Trophoblast cell (in vitro differentiated cells and primary cell): ENCODE results near the gene RAB11FIP4.

Experiments
- DNase-seq, 2 donors: peaks; one replicate each; pipeline ENCODE4 v3.0.0-alpha.2; 2016
- H2AFZ ChIP-seq: 2 replicates; pipeline ENCODE4 v1.6.1; 2013; ENCODE audit warnings: low read length, moderate library complexity, mild to moderate bottlenecking; ENCODE audit not compliant: insufficient read depth, poor library complexity
- H2AK5ac ChIP-seq: 2 replicates; pipeline ENCODE4 v1.6.1; 2013; ENCODE audit warnings: mild to moderate bottlenecking, low read length
- H2BK120ac ChIP-seq: 2 replicates; pipeline ENCODE4 v1.6.1; 2013; ENCODE audit warnings: low read length, mild to moderate bottlenecking, moderate library complexity; ENCODE audit not compliant: insufficient read depth, poor library complexity
- H2BK12ac ChIP-seq: 2 replicates; pipeline ENCODE4 v1.6.1; 2013; ENCODE audit warnings: mild to moderate bottlenecking, low read length, moderate library complexity
- H2BK5ac ChIP-seq: 2 replicates; pipeline ENCODE4 v1.6.1; 2013; ENCODE audit warnings: low read length, low read depth, moderate library complexity, mild to moderate bottlenecking; ENCODE audit not compliant: poor library complexity
- H3K14ac ChIP-seq: 2 replicates; pipeline ENCODE4 v1.6.1; 2013; ENCODE audit warnings: mild to moderate bottlenecking, low read length
- H3K18ac ChIP-seq: 2 replicates; pipeline ENCODE4 v1.6.1; 2013; ENCODE audit warnings: mild to moderate bottlenecking, low read length
- H3K23ac ChIP-seq: 2 replicates; pipeline ENCODE4 v1.6.1; 2013; ENCODE audit warnings: low read length
- H3K27ac ChIP-seq: 2 replicates; pipeline ENCODE4 v1.5.1; 2013; ENCODE audit warnings: low read depth, mild to moderate bottlenecking, inconsistent platforms, low read length, moderate library complexity
- H3K27me3 ChIP-seq: 2 replicates; pipeline ENCODE4 v1.6.1; 2013; ENCODE audit warnings: inconsistent platforms, mild to moderate bottlenecking, low read length, moderate library complexity; ENCODE audit not compliant: insufficient read depth
- H3K36me3 ChIP-seq, 2 experiments: 1 replicate in 1 of 2; 2 replicates in 1 of 2; pipeline ENCODE4 v1.6.1; 2013; ENCODE audit warnings: low read length in 2 of 2, mild to moderate bottlenecking in 2 of 2, moderate library complexity in 1 of 2; ENCODE audit not compliant: insufficient read depth in 2 of 2, control insufficient read depth in 1 of 2
- H3K4ac ChIP-seq: 2 replicates; pipeline ENCODE4 v1.6.1; 2013; ENCODE audit warnings: low read depth, mild to moderate bottlenecking, low read length, moderate library complexity
- H3K4me1 ChIP-seq, 2 experiments: 1 replicate in 1 of 2; 2 replicates in 1 of 2; pipeline ENCODE4 v1.6.1; 2013; ENCODE audit warnings: low read length in 2 of 2, mild to moderate bottlenecking in 2 of 2, moderate library complexity in 1 of 2; ENCODE audit not compliant: insufficient read depth in 2 of 2, control insufficient read depth in 1 of 2
- H3K4me2 ChIP-seq: 2 replicates; pipeline ENCODE4 v1.6.1; 2013; ENCODE audit warnings: inconsistent platforms, mild to moderate bottlenecking, low read length, moderate library complexity
- H3K4me3 ChIP-seq: 2 replicates; pipeline ENCODE4 v1.5.1; 2013; ENCODE audit warnings: mild to moderate bottlenecking, low read depth, low read length, inconsistent platforms
- H3K79me1 ChIP-seq: one replicate; pipeline ENCODE4 v1.6.1; 2013; ENCODE audit warnings: low read length
- H3K79me2 ChIP-seq: 2 replicates; pipeline ENCODE4 v1.6.1; 2013; ENCODE audit warnings: low read length, mild to moderate bottlenecking; ENCODE audit not compliant: control insufficient read depth, insufficient read depth, poor library complexity
- H3K9ac ChIP-seq: 2 replicates; pipeline ENCODE4 v1.6.1; 2013; ENCODE audit warnings: mild to moderate bottlenecking, low read length
- H3K9me3 ChIP-seq: 2 replicates; pipeline ENCODE4 v1.6.1; 2013; ENCODE audit warnings: low read depth, mild to moderate bottlenecking, control low read depth, inconsistent platforms, low read length; ENCODE audit not compliant: insufficient read depth
- H4K12ac ChIP-seq: 2 replicates; pipeline ENCODE4 v1.6.1; 2013; ENCODE audit warnings: low read depth, mild to moderate bottlenecking, low read length, moderate library complexity
- H4K8ac ChIP-seq: 2 replicates; pipeline ENCODE4 v1.6.1; 2013; ENCODE audit warnings: low read depth, mild to moderate bottlenecking, low read length, moderate library complexity
- H4K91ac ChIP-seq: one replicate; pipeline ENCODE4 v1.6.1; 2013; ENCODE audit warnings: low read depth, mild to moderate bottlenecking, low read length, moderate library complexity
- WGBS: extraction: QIAGEN DNeasy Blood & Tissue Kit; methylation state at CpG from one replicate; pipeline ENCODE4 v1.1.7; 2013; ENCODE audit warnings: missing lambda C conversion rate; ENCODE audit not compliant: insufficient read length, insufficient coverage; ENCODE audit errors: extremely low coverage; 5-methylcytosine and 5-hydroxymethylcytosine counted together

The RAB11FIP4 gene

GRCh38 chr17:31528291-31528874 is 136.9 kb downstream of the RAB11FIP4 start:
- DNase-seq = no peak
- H2AFZ ChIP-seq = no peak overlapping the region
- H3K9me3 ChIP-seq = peaks cover 11% of the 10 kb centered on the region
- H3K36me3 ChIP-seq = peaks cover 67 to 72% of the 10 kb centered on the region in 2 experiments
- H4K91ac ChIP-seq = no peak overlapping the region
- no peaks in the 10 kb centered on the region for H3K79me2 ChIP-seq
- H2AK5ac ChIP-seq = no peak overlapping the region
- peaks cover 8 to 9% of the 10 kb centered on the region in 2 experiments for H3K4me1 ChIP-seq
- H3K23ac ChIP-seq = no peak overlapping the region
- no peaks in the 10 kb centered on the region for H3K27me3 ChIP-seq
- no peak overlapping the region for H3K4me3 ChIP-seq
- no peak overlapping the region for H3K18ac ChIP-seq
- no peak overlapping the region for H3K14ac ChIP-seq
- no peak overlapping the region for H2BK12ac ChIP-seq
- H3K79me1 ChIP-seq = peaks cover 4% of the 10 kb centered on the region
- H2BK5ac ChIP-seq = no peak overlapping the region
- no peak overlapping the region for H3K4ac ChIP-seq
- no CpG with 5 or more reads among the region's 26 CpGs for WGBS
- no peak overlapping the region for H3K4me2 ChIP-seq
- no peak overlapping the region for H4K8ac ChIP-seq
- no peak overlapping the region for H3K27ac ChIP-seq
- no peak overlapping the region for H4K12ac ChIP-seq
- H2BK120ac ChIP-seq = no peak overlapping the region
- H3K9ac ChIP-seq = no peak overlapping the region

DNA sequence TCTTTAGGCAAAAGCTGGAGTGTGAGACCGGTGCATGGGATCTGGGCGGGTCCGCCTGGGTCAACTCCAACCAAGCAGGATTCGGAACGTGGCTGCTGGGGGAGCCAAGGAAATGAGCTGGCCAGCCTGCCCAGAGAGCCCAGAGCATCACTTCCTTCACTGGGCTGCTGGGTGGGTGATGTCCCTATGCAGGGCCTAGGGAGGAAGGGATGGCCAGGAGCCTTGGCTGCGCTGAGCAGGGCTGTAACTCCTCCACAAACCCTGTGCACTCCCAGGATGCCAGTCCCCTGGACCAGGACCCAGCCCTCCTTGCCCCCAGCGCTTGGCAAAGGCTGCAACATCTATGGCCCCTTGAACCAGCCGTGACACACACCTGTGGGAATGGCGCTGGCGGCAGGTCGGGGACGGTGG is 138.4 kb downstream of the RAB11FIP4 start:
- Histone ChIP-seq H3K27ac (no peak overlapping the region), H4K8ac (no peak overlapping the region), H3K4ac (no peak overlapping the region), H3K9ac (no peak overlapping the region), H2BK120ac (no peak overlapping the region), H2AK5ac (no peak overlapping the region), H3K79me2 (no peaks in the 10 kb centered on the region), H3K4me1 (peaks cover 13 to 15% of the 10 kb centered on the region in 2 experiments), H3K14ac (no peak overlapping the region), H2AFZ (no peak overlapping the region), H3K23ac (no peak overlapping the region), H3K79me1 (peaks cover 4% of the 10 kb centered on the region), H3K18ac (no peak overlapping the region), H3K4me3 (no peak overlapping the region), H3K27me3 (no peaks in the 10 kb centered on the region), H2BK12ac (no peak overlapping the region), H2BK5ac (no peak overlapping the region), H3K4me2 (no peak overlapping the region), H4K91ac (no peak overlapping the region), H3K9me3 (no peaks in the 10 kb centered on the region), H4K12ac (no peak overlapping the region), H3K36me3 (peaks cover 52 to 57% of the 10 kb centered on the region in 2 experiments)
- no CpG with 5 or more reads among the region's 12 CpGs for WGBS
- no peak for DNase-seq

GRCh38 chr17:31530391-31530985 is 139.0 kb downstream of the RAB11FIP4 start:
- Histone ChIP-seq H3K79me2 (no peaks in the 10 kb centered on the region), H3K4me2 (no peak overlapping the region), H2BK12ac (no peak overlapping the region), H3K23ac (no peak overlapping the region), H4K91ac (no peak overlapping the region), H4K8ac (no peak overlapping the region), H3K18ac (no peak overlapping the region), H3K9ac (no peak overlapping the region), H3K4me1 (peaks cover 9 to 13% of the 10 kb centered on the region in 2 experiments), H3K27ac (no peak overlapping the region), H2AFZ (no peak overlapping the region), H3K79me1 (peaks cover 4% of the 10 kb centered on the region), H2BK120ac (no peak overlapping the region), H4K12ac (no peak overlapping the region), H3K14ac (no peak overlapping the region), H3K36me3 (peaks cover 49 to 54% of the 10 kb centered on the region in 2 experiments), H3K4ac (no peak overlapping the region), H3K9me3 (no peaks in the 10 kb centered on the region), H2AK5ac (no peak overlapping the region), H2BK5ac (no peak overlapping the region), H3K4me3 (no peak overlapping the region), H3K27me3 (no peaks in the 10 kb centered on the region)
- no CpG with 5 or more reads among the region's 14 CpGs for WGBS
- DNase-seq = no peak

GRCh38 chr17:31531336-31531980 is 140.0 kb downstream of the RAB11FIP4 start:
- Histone ChIP-seq H3K23ac (no peak overlapping the region), H3K4ac (no peak overlapping the region), H2AFZ (no peak overlapping the region), H2BK5ac (no peak overlapping the region), H4K91ac (no peak overlapping the region), H3K9ac (no peak overlapping the region), H2BK120ac (no peak overlapping the region), H3K4me2 (no peak overlapping the region), H3K18ac (no peak overlapping the region), H3K27me3 (no peaks in the 10 kb centered on the region), H3K4me3 (no peak overlapping the region), H3K79me2 (no peaks in the 10 kb centered on the region), H3K27ac (no peak overlapping the region), H3K14ac (no peak overlapping the region), H4K12ac (no peak overlapping the region), H3K4me1 (peaks cover 9 to 13% of the 10 kb centered on the region in 2 experiments), H2AK5ac (no peak overlapping the region), H3K9me3 (no peaks in the 10 kb centered on the region), H4K8ac (no peak overlapping the region), H3K36me3 (peaks cover 43 to 49% of the 10 kb centered on the region in 2 experiments), H2BK12ac (no peak overlapping the region), H3K79me1 (peaks cover 4% of the 10 kb centered on the region)
- WGBS = no CpG with 5 or more reads among the region's 16 CpGs
- DNase-seq = no peak
